ENCODE measurements around the gene CELA3A. TPM values are rescaled to one million over a fixed set of nuclear protein-coding genes. Genes with fewer than 3 reads are reported as not detected.

The CELA3A gene
- total RNA-seq, 3 donors from 2014 or later: not detected

DNA sequence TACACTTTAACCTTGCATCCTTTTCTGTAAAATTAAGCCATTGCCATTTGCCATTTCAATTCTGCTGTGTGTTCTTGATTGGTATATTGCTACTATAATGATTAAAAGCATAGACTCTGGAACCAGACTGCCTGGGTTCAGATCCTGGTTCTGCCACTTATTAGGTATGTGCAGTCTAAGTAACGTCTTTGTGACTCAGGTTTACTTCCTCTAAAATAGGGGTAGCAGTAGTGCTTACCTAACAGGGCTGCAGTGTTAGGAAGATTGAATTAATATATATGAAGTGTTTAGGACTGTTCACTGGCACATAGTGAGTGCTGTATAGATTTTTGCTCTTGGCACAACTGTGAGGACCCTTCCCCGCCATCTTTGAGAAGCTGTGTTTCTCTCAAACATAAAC lies 55.5 kb downstream of the CELA3A start:
- Histone ChIP-seq H3K4me1 (peaks cover 0 to 8% of the 10 kb centered on the region in 2 donors), H3K36me3 (no peaks in the 10 kb centered on the region), H3K27ac (peak overlapping the region in 1 of 2 donors; percentile 18), H3K4me3 (no peak overlapping the region), H3K27me3 (no peaks in the 10 kb centered on the region), H3K9me3 (no peaks in the 10 kb centered on the region)
- no peak for DNase-seq (ENCODE audit: low spot score in 2 of 2)
- TF ChIP-seq POLR2A (IDR thresholded peaks at IDR 0.05) (no peak), POLR2AphosphoS5 (IDR thresholded peaks at IDR 0.05) (no peak)
- TF ChIP-seq, protein P1, sequence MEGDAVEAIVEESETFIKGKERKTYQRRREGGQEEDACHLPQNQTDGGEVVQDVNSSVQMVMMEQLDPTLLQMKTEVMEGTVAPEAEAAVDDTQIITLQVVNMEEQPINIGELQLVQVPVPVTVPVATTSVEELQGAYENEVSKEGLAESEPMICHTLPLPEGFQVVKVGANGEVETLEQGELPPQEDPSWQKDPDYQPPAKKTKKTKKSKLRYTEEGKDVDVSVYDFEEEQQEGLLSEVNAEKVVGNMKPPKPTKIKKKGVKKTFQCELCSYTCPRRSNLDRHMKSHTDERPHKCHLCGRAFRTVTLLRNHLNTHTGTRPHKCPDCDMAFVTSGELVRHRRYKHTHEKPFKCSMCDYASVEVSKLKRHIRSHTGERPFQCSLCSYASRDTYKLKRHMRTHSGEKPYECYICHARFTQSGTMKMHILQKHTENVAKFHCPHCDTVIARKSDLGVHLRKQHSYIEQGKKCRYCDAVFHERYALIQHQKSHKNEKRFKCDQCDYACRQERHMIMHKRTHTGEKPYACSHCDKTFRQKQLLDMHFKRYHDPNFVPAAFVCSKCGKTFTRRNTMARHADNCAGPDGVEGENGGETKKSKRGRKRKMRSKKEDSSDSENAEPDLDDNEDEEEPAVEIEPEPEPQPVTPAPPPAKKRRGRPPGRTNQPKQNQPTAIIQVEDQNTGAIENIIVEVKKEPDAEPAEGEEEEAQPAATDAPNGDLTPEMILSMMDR (IDR thresholded peaks at IDR 0.05): no peak
- intact Hi-C loops (cut with DNase I; ENCODE audit: low total_unique reads): no loop called here

DNA sequence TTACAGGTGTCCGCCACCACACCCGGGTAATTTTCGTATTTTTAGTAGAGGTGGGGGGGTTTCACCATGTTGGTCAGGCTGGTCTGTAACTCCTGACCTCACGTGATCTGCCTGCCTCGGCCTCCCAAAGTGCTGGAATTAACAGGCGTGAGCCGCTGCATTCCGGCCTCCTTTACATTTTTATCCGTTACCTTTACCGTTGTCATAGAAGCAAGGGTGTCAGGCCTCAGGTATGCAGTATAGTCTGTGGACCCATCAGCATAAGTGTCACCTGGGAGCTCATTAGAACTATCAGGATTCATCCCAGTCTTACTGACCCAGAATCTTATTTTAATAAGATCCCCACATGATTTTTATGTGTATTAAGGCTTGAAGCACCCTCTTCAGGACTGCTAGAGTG lies 56.4 kb downstream of the CELA3A start:
- no peaks in the 10 kb centered on the region for H3K36me3 ChIP-seq
- no peak overlapping the region for H3K27ac ChIP-seq
- H3K4me3 ChIP-seq: no peak overlapping the region
- H3K27me3 ChIP-seq: no peaks in the 10 kb centered on the region
- DNase-seq (ENCODE audit: low spot score in 2 of 2): no peak
- intact Hi-C loops (cut with DNase I; ENCODE audit: low total_unique reads): no loop called here
- TF ChIP-seq, protein P1 (IDR thresholded peaks at IDR 0.05): no peak
- H3K9me3 ChIP-seq: no peaks in the 10 kb centered on the region
- H3K4me1 ChIP-seq: peaks cover 0 to 8% of the 10 kb centered on the region in 2 donors

Other genes with a start within 250 kb of the CELA3A start
- gene USP48, start 218.5 kb upstream of the CELA3A start, total RNA-seq: 10 to 100 TPM; 56.0 to 86.9 (median 74.7) TPM
- under 1 TPM in 1 of 3 donors, not detected in 2; 0.33 TPM for gene LDLRAD2, start 189.4 kb upstream of the CELA3A start, total RNA-seq
- 100 to 1,000 TPM in 1 of 3 donors, 10 to 100 TPM in 2; 48.3 to 219 (median 95.0) TPM for gene HSPG2, start 64.3 kb upstream of the CELA3A start, total RNA-seq
- not detected for gene CELA3B, start 24.6 kb upstream of the CELA3A start, total RNA-seq
- 100 to 1,000 TPM; 192 to 255 (median 213) TPM for gene CDC42, start 51.1 kb downstream of the CELA3A start, total RNA-seq
- gene WNT4, start 141.4 kb downstream of the CELA3A start, total RNA-seq: 1 to 10 TPM in 2 of 3 donors, not detected in 1; 1.6 to 3.1 TPM

Measured in breast epithelium (tissue), 4 donors.